GM08714 (cell line): Measurements from ENCODE around the gene FSD1L.

Experiments
- H3K4me3 ChIP-seq: fragments of 200-500 bp; sonication (Bioruptor generic); 2 replicates; pipeline ENCODE4 v1.5.1; 2014; ENCODE audit warnings: mild to moderate bottlenecking, low read length, inconsistent platforms
- ZNF274 ChIP-seq: IDR thresholded peaks from 2 replicates; pipeline ENCODE4 v1.6.1; 2012; ENCODE audit warnings: mild to moderate bottlenecking, low read depth, low read length

The FSD1L gene

DNA sequence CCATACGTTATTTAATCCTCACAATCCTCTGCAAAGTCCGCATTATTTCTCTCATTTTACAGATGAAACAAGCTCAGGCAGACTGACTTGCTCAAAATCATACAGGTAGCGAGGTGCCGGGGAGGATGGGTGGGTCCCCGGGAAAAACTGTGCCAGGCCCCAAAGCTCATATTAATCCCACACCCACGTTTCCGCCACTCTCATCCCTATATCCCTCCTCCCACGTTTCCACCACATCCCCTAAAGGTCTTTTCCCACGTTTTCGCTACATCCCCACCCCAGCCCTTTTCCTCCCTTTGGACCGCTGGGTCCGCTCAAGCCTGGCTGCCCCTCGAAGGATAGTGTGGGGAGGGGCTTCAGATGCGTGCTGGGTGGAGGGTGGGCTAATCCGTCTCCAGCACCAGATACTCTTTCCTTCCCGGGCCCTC is 434 bp upstream of the FSD1L start:
- H3K4me3 ChIP-seq: peak overlapping the region; percentile 81; the same call in 1 of the 2 replicates
- TF ChIP-seq ZNF274: no peak

DNA sequence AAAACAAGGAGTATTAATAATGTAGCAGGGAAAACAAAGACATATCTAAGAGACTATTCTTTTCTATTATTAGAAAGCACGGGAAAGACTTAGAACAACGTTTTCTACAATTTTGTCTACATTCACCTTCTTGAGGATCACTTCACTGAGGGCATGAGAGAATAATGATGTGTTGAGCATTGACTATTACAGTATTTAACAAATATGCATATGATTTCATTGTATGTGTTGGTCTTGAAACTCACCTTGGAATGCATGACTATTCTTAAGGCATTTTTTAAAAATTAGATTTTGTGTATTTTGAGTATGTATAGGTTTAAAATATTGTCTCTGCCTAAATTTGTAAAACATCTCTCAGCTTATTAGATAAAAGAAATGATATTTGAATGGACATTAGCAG is 1.2 kb downstream of the FSD1L start:
- peak overlapping the region; percentile 81; the same call in 1 of the 2 replicates for H3K4me3 ChIP-seq
- no peak for TF ChIP-seq ZNF274

GRCh38 chr9:105452185-105452584 is 4.4 kb downstream of the FSD1L start:
- no peak overlapping the region for H3K4me3 ChIP-seq

GRCh38 chr9:105455836-105456475 is 8.1 kb downstream of the FSD1L start:
- no peak overlapping the region for H3K4me3 ChIP-seq
- TF ChIP-seq ZNF274: no peak

More at GRCh38 chr9:105452185-105452584, 4.4 kb downstream of the FSD1L start:
- no peak for TF ChIP-seq ZNF274

- H3K4me3 ChIP-seq: no peak overlapping the region
- TF ChIP-seq ZNF274: no peak
Measured at GRCh38 chr9:105457560-105458294, 9.9 kb downstream of the FSD1L start.

DNA sequence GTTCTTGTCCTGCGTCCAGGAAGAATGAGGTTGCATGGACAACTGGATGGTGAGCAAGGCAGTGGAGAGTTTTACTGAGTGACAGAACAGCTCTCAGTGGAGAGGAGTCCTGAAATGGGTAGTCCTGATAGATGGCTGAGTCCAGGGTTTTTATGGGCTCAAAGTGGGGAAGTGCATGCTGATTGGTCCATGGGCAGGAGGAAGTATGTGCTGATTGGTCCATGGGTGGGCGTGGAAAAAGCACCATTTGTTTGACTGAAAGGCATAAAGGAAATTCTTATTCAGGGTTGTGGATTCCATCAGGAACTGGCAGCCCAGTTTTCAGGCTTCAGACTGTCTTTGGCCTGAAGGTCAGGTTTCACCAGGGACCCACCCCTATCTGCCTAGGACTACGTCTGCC is 10.6 kb downstream of the FSD1L start:
- TF ChIP-seq ZNF274: no peak
- no peak overlapping the region for H3K4me3 ChIP-seq

- no peak for TF ChIP-seq ZNF274
- no peak overlapping the region for H3K4me3 ChIP-seq
Measured at GRCh38 chr9:105459336-105459735, 11.5 kb downstream of the FSD1L start.

GRCh38 chr9:105466898-105467455 is 19.1 kb downstream of the FSD1L start:
- H3K4me3 ChIP-seq: no peak overlapping the region
- no peak for TF ChIP-seq ZNF274

- TF ChIP-seq ZNF274: no peak
- no peak overlapping the region for H3K4me3 ChIP-seq
Measured at GRCh38 chr9:105468875-105469274, 21.0 kb downstream of the FSD1L start.

- H3K4me3 ChIP-seq: no peak overlapping the region
- no peak for TF ChIP-seq ZNF274
Measured at GRCh38 chr9:105473221-105473620, 25.4 kb downstream of the FSD1L start.

- no peak for TF ChIP-seq ZNF274
- H3K4me3 ChIP-seq: no peak overlapping the region
Measured at GRCh38 chr9:105475302-105475701, 27.5 kb downstream of the FSD1L start.

DNA sequence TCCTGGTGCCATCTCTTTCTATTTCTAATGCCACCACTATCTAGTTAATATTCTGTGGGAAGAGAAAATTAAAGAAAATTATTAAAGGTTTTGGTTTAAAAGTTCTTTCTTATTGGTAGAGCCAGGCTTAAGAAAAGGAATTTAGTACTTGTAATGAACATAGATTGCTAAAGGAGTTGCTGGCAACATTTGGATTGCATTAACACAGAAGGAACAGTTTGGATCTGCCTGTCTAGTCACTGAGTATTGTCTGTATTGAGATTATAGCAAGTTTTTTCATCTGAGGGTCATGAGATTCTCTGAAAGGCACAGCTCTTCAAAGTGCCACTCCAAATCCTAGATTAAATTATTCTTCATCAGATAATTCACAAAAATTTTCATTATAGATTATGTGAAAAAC is 32.0 kb downstream of the FSD1L start:
- TF ChIP-seq ZNF274: no peak

DNA sequence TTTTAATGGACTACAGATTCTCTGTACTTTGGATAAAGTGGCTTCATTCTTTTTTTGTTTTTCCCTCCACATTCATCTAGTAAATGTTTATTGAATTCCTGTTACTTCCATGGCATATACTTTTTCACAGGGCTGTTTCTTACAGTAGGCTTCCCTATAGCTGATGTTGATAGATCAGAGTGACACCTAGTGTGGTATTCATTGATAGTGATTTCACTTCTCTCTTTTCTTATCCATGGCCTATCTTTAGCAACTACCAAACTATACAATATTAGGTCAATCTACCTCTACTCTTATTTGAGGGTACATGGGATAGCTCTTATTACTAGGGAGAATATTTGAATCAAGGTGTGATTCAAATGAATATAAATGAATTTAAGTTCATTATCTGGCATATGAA is 35.8 kb downstream of the FSD1L start:
- TF ChIP-seq ZNF274: no peak
- no peak overlapping the region for H3K4me3 ChIP-seq

More for the DNA sequence above, 32.0 kb downstream of the FSD1L start:
- no peak overlapping the region for H3K4me3 ChIP-seq

DNA sequence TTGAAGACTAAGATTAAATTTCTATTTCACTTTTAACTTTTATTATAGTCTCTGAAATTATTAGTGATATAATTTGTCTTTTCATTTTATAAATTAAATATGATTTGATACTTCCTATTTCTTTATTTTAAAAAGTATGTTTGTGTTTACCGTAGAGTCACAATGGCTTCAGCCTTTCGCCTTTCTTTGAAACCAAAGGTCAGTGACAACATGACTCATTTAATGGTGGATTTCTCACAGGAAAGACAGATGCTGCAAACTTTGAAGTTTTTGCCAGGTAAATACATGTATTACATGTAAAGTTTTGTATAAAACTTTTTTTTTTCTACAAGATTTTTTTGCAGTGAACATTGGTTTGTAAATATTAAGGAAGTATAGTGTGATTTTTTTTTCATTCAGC is 36.4 kb downstream of the FSD1L start:
- H3K4me3 ChIP-seq: no peak overlapping the region
- no peak for TF ChIP-seq ZNF274

GRCh38 chr9:105485131-105485530 is 37.3 kb downstream of the FSD1L start:
- no peak for TF ChIP-seq ZNF274
- no peak overlapping the region for H3K4me3 ChIP-seq
